ENCODE results near the gene KRT16. TPM values are rescaled to one million over a fixed set of nuclear protein-coding genes. Genes with fewer than 3 reads are reported as not detected.
"Not testable (repeated sequence)": the region's sequence is repeated elsewhere in the genome, so short reads cannot be mapped to it uniquely, and the experiment has no call there.

Gene KRT16
- total RNA-seq, 1 experiment from 2014 or later, result not detected

- H3K27me3 ChIP-seq (ENCODE audit: control insufficient read depth, insufficient read depth, low read length), result no peaks in the 10 kb centered on the region
- no peak overlapping the region for H3K4me3 ChIP-seq (ENCODE audit: insufficient read depth, low read depth, low read length)
- peak; percentile 72 for DNase-seq
- no peaks in the 10 kb centered on the region for H3K36me3 ChIP-seq (replicated peaks; ENCODE audit: control insufficient read depth, insufficient read depth, low read length)
Measured at GRCh38 chr17:41635121-41636097, 22.8 kb upstream of the KRT16 start.

- no peaks in the 10 kb centered on the region for H3K27me3 ChIP-seq (ENCODE audit: control insufficient read depth, insufficient read depth, low read length)
- DNase-seq, result no peak
- no peak overlapping the region for H3K4me3 ChIP-seq (ENCODE audit: insufficient read depth, low read depth, low read length)
- no peaks in the 10 kb centered on the region for H3K36me3 ChIP-seq (replicated peaks; ENCODE audit: control insufficient read depth, insufficient read depth, low read length)
Measured at GRCh38 chr17:41634639-41635038, 22.1 kb upstream of the KRT16 start.

- no peak for DNase-seq
- H3K27me3 ChIP-seq (ENCODE audit: control insufficient read depth, insufficient read depth, low read length), result no peaks in the 10 kb centered on the region
- no peak overlapping the region for H3K4me3 ChIP-seq (ENCODE audit: insufficient read depth, low read depth, low read length)
- no peaks in the 10 kb centered on the region for H3K36me3 ChIP-seq (replicated peaks; ENCODE audit: control insufficient read depth, insufficient read depth, low read length)
Measured at GRCh38 chr17:41633556-41634199, 21.1 kb upstream of the KRT16 start.

GRCh38 chr17:41632482-41633105 lies 20.0 kb upstream of the KRT16 start:
- Histone ChIP-seq H3K27me3 (ENCODE audit: control insufficient read depth, insufficient read depth, low read length) (no peaks in the 10 kb centered on the region), H3K4me3 (ENCODE audit: insufficient read depth, low read depth, low read length) (no peak overlapping the region), H3K36me3 (replicated peaks; ENCODE audit: control insufficient read depth, insufficient read depth, low read length) (no peaks in the 10 kb centered on the region)
- no peak for DNase-seq

- H3K27me3 ChIP-seq (ENCODE audit: control insufficient read depth, insufficient read depth, low read length), result no peaks in the 10 kb centered on the region
- no peaks in the 10 kb centered on the region for H3K36me3 ChIP-seq (replicated peaks; ENCODE audit: control insufficient read depth, insufficient read depth, low read length)
- no peak overlapping the region for H3K4me3 ChIP-seq (ENCODE audit: insufficient read depth, low read depth, low read length)
- DNase-seq, result no peak
Measured at GRCh38 chr17:41631898-41632285, 19.3 kb upstream of the KRT16 start.

GRCh38 chr17:41631025-41631897 lies 18.7 kb upstream of the KRT16 start:
- H3K4me3 ChIP-seq (ENCODE audit: insufficient read depth, low read depth, low read length), result no peak overlapping the region
- H3K27me3 ChIP-seq (ENCODE audit: control insufficient read depth, insufficient read depth, low read length), result no peaks in the 10 kb centered on the region
- no peaks in the 10 kb centered on the region for H3K36me3 ChIP-seq (replicated peaks; ENCODE audit: control insufficient read depth, insufficient read depth, low read length)
- no peak for DNase-seq

GRCh38 chr17:41629826-41630670 lies 17.5 kb upstream of the KRT16 start:
- Histone ChIP-seq H3K4me3 (ENCODE audit: insufficient read depth, low read depth, low read length) (no peak overlapping the region), H3K27me3 (ENCODE audit: control insufficient read depth, insufficient read depth, low read length) (no peaks in the 10 kb centered on the region), H3K36me3 (replicated peaks; ENCODE audit: control insufficient read depth, insufficient read depth, low read length) (no peaks in the 10 kb centered on the region)
- no peak for DNase-seq

GRCh38 chr17:41629316-41629715 lies 16.7 kb upstream of the KRT16 start:
- Histone ChIP-seq H3K36me3 (replicated peaks; ENCODE audit: control insufficient read depth, insufficient read depth, low read length) (no peaks in the 10 kb centered on the region), H3K4me3 (ENCODE audit: insufficient read depth, low read depth, low read length) (no peak overlapping the region), H3K27me3 (ENCODE audit: control insufficient read depth, insufficient read depth, low read length) (no peaks in the 10 kb centered on the region)
- no peak for DNase-seq

- not testable (repeated sequence) for H3K27me3 ChIP-seq (ENCODE audit: control insufficient read depth, insufficient read depth, low read length); DNase-seq
Measured at GRCh38 chr17:41628621-41629255, 16.2 kb upstream of the KRT16 start.

GRCh38 chr17:41628073-41628370 lies 15.5 kb upstream of the KRT16 start:
- H3K4me3 ChIP-seq (ENCODE audit: insufficient read depth, low read depth, low read length); DNase-seq; H3K36me3 ChIP-seq (replicated peaks; ENCODE audit: control insufficient read depth, insufficient read depth, low read length); H3K27me3 ChIP-seq (ENCODE audit: control insufficient read depth, insufficient read depth, low read length): not testable (repeated sequence)

More at GRCh38 chr17:41628621-41629255, 16.2 kb upstream of the KRT16 start:
- not testable (repeated sequence) for H3K36me3 ChIP-seq (replicated peaks; ENCODE audit: control insufficient read depth, insufficient read depth, low read length); H3K4me3 ChIP-seq (ENCODE audit: insufficient read depth, low read depth, low read length)

GRCh38 chr17:41627316-41628072 lies 14.9 kb upstream of the KRT16 start:
- Histone ChIP-seq H3K4me3 (ENCODE audit: insufficient read depth, low read depth, low read length) (no peak overlapping the region), H3K36me3 (replicated peaks; ENCODE audit: control insufficient read depth, insufficient read depth, low read length) (no peaks in the 10 kb centered on the region), H3K27me3 (ENCODE audit: control insufficient read depth, insufficient read depth, low read length) (no peaks in the 10 kb centered on the region)
- DNase-seq, result peak; percentile 48

GRCh38 chr17:41626914-41627295 lies 14.3 kb upstream of the KRT16 start:
- not testable (repeated sequence) for H3K36me3 ChIP-seq (replicated peaks; ENCODE audit: control insufficient read depth, insufficient read depth, low read length); DNase-seq; H3K27me3 ChIP-seq (ENCODE audit: control insufficient read depth, insufficient read depth, low read length); H3K4me3 ChIP-seq (ENCODE audit: insufficient read depth, low read depth, low read length)

Data from H7 (cell line).